RWPE2 (cell line): ENCODE data around the gene LRRC8C.

Source experiments
- ATAC-seq: fragments of 200-7000 bp; cut with Tn5 transposase; 3 replicates; pipeline ENCODE4 v1.9.1; 2021; ENCODE audit warnings: low read depth
- DNase-seq: peaks from one replicate; pipeline ENCODE4 v3.0.0-alpha.2; 2020; ENCODE audit warnings: low spot score
- H3K27ac ChIP-seq: fragments of 450-650 bp; 2 replicates; pipeline ENCODE4 v1.5.1; 2017; ENCODE audit warnings: mild to moderate bottlenecking; ENCODE audit not compliant: poor library complexity, severe bottlenecking
- H3K27me3 ChIP-seq: fragments of 250-450 bp; sonication (Bioruptor Pico); 2 replicates; pipeline ENCODE4 v1.5.1; 2021; ENCODE audit warnings: mild to moderate bottlenecking, moderate library complexity; ENCODE audit not compliant: insufficient read depth, poor library complexity, severe bottlenecking
- H3K36me3 ChIP-seq: fragments of 250-450 bp; sonication (Bioruptor Pico); 2 replicates; pipeline ENCODE4 v1.5.1; 2020; ENCODE audit warnings: low read depth, mild to moderate bottlenecking, moderate library complexity
- H3K4me1 ChIP-seq: fragments of 250-450 bp; sonication (Bioruptor Pico); 2 replicates; pipeline ENCODE4 v1.5.1; 2021; ENCODE audit warnings: mild to moderate bottlenecking, moderate library complexity; ENCODE audit not compliant: insufficient read depth, poor library complexity, severe bottlenecking
- H3K4me3 ChIP-seq: fragments of 250-450 bp; sonication (Bioruptor Pico); 2 replicates; pipeline ENCODE4 v1.5.1; 2021; ENCODE audit warnings: mild to moderate bottlenecking, moderate library complexity; ENCODE audit not compliant: severe bottlenecking
- H3K9me3 ChIP-seq: fragments of 250-450 bp; sonication (Bioruptor Pico); 2 replicates; pipeline ENCODE4 v1.5.1; 2021; ENCODE audit warnings: mild to moderate bottlenecking, moderate library complexity; ENCODE audit not compliant: severe bottlenecking
- TF ChIP-seq, protein P1 (sequence below): fragments of 450-650 bp; IDR thresholded peaks from one replicate; pipeline ENCODE4 v1.5.1; 2017; ENCODE audit warnings: mild to moderate bottlenecking, moderate library complexity; ENCODE audit not compliant: poor library complexity, severe bottlenecking

LRRC8C gene

DNA sequence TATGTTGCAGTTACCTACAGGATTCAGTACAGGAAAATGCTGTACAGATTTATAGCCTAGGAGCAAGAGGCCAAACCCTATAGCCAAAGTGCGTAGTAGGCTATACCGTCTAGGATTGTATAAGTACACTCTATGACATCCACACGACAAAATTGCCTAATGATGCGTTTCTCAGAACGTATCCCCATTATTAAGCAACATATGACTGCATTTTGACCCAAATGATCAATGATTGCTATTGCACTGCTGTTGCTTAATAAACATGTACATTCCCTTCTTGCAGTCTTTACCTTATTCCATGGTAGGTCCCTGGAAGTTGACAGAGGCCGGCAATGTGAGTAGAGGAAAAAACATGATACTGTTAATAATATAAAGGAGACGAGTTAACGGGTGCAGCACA lies 33.0 kb downstream of the LRRC8C start:
- Histone ChIP-seq H3K4me1 (peaks cover 6% of the 10 kb centered on the region), H3K9me3 (no peaks in the 10 kb centered on the region), H3K4me3 (no peak overlapping the region), H3K36me3 (0 out of 2 replicates have a peak, but pooled peaks cover 2% of the 10 kb centered on the region), H3K27ac (no peak overlapping the region), H3K27me3 (no peaks in the 10 kb centered on the region)
- DNase-seq = no peak
- TF ChIP-seq, protein P1, sequence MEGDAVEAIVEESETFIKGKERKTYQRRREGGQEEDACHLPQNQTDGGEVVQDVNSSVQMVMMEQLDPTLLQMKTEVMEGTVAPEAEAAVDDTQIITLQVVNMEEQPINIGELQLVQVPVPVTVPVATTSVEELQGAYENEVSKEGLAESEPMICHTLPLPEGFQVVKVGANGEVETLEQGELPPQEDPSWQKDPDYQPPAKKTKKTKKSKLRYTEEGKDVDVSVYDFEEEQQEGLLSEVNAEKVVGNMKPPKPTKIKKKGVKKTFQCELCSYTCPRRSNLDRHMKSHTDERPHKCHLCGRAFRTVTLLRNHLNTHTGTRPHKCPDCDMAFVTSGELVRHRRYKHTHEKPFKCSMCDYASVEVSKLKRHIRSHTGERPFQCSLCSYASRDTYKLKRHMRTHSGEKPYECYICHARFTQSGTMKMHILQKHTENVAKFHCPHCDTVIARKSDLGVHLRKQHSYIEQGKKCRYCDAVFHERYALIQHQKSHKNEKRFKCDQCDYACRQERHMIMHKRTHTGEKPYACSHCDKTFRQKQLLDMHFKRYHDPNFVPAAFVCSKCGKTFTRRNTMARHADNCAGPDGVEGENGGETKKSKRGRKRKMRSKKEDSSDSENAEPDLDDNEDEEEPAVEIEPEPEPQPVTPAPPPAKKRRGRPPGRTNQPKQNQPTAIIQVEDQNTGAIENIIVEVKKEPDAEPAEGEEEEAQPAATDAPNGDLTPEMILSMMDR = no peak
- ATAC-seq = no peak

DNA sequence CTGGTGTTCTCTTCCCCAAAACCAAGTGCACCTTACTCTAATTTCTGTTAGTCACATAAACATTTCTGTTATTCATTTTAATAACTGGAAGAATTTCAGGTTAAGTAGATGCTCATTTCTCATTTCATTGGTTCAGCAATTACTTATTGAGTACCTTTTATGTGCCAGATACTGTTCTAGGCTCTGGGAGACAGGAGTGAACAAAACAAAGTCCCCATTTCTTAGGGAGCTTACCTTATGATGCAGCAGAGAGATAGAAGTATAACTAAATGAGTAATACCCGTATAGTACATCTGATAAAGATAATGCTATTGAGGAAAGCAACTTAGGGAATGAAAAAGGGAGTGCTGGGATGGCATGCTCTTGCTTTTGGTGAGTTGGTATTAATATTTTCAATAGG lies 33.7 kb downstream of the LRRC8C start:
- no peak overlapping the region for H3K27ac ChIP-seq
- H3K4me3 ChIP-seq = no peak overlapping the region
- TF ChIP-seq, protein P1 = no peak
- H3K27me3 ChIP-seq = no peaks in the 10 kb centered on the region
- ATAC-seq (no peak), DNase-seq (no peak)
- 0 out of 2 replicates have a peak, but pooled peaks cover 2% of the 10 kb centered on the region for H3K36me3 ChIP-seq
- H3K9me3 ChIP-seq = no peaks in the 10 kb centered on the region
- peaks cover 7% of the 10 kb centered on the region for H3K4me1 ChIP-seq

DNA sequence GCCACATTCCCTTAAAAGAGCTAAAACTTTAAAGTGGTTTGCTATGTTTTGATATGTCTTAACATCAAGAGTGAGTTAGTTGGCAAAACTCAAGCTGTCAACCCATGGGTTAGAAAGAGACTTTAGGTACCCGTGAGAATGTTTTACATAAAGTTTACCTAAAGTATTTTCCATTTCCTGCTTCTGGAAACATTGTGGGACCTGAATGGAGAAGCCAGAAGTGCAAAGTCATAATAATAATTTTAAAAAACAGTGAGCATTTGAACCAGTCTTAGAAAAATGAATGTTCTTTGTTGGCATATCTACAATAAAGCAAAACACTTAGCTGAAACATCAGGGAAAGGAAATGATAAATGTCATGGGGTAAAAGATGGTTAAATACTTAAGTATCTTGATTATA lies 34.8 kb downstream of the LRRC8C start:
- no peak for ATAC-seq
- Histone ChIP-seq H3K27ac (no peak overlapping the region), H3K9me3 (no peaks in the 10 kb centered on the region), H3K36me3 (0 out of 2 replicates have a peak, but pooled peaks cover 2% of the 10 kb centered on the region), H3K4me3 (no peak overlapping the region), H3K27me3 (no peaks in the 10 kb centered on the region), H3K4me1 (peaks cover 17% of the 10 kb centered on the region)
- TF ChIP-seq, protein P1 = no peak
- DNase-seq = no peak

DNA sequence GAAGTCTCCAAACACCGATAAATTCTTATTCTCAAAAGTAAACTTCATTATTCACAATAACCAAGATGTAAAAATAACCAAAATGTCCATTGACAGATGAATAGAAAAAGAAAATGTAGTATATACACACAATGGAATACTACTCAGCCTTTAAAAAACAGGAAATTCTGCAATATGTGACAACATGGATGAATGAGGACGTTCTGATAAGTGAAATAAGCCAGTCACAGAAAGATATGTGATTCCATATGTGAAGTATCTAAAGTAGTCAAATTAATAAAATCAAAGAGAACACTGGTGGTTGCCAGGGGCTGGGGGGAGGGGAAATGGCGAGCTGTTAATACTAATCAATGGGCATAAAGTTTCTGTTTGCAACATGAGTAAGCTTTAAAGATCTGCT lies 36.0 kb downstream of the LRRC8C start:
- no peaks in the 10 kb centered on the region for H3K27me3 ChIP-seq
- no peak for ATAC-seq
- peaks cover 26% of the 10 kb centered on the region for H3K4me1 ChIP-seq
- DNase-seq = no peak
- H3K4me3 ChIP-seq = no peak overlapping the region
- H3K36me3 ChIP-seq = 0 out of 2 replicates have a peak, but pooled peaks cover 2% of the 10 kb centered on the region
- no peaks in the 10 kb centered on the region for H3K9me3 ChIP-seq
- H3K27ac ChIP-seq = no peak overlapping the region
- TF ChIP-seq, protein P1 = no peak

DNA sequence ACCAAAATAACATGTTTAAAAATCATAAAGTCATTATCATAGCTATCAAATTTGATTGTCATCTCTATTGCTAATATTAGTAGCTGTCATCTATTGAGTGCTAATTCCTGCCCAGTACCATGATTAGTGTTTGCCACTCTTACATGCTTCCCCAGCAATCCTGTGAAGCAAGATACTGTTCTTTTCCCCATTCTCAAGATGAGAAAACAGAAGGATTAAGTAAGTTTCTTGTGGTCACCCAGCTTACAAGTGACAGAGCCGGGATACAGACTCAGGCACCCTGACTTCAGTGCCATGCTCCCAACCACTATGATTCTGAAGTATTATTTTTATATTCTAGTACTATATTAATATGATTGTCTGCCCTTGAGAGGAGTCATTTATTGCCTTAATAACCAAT lies 36.5 kb downstream of the LRRC8C start:
- TF ChIP-seq, protein P1 = no peak
- no peaks in the 10 kb centered on the region for H3K9me3 ChIP-seq
- ATAC-seq (no peak), DNase-seq (no peak)
- no peak overlapping the region for H3K4me3 ChIP-seq
- H3K27me3 ChIP-seq = no peaks in the 10 kb centered on the region
- 0 out of 2 replicates have a peak, but pooled peaks cover 2% of the 10 kb centered on the region for H3K36me3 ChIP-seq
- H3K27ac ChIP-seq = no peak overlapping the region
- H3K4me1 ChIP-seq = peaks cover 26% of the 10 kb centered on the region
